Measurements from ENCODE around the gene BEGAIN. TPM values are rescaled to one million over a fixed set of nuclear protein-coding genes. Genes with fewer than 3 reads are reported as not detected.

The BEGAIN gene
- total and polyA plus RNA-seq, 2 donors from 2014 or later = 0.52 to 1.4 TPM

GRCh38 chr14:100620255-100621100, 33.3 kb upstream of the BEGAIN start:
- Histone ChIP-seq H3K9ac (ENCODE audit: low read length in 3 of 3) (no peak overlapping the region), H3K36me3 (ENCODE audit: control insufficient read depth in 2 of 3, insufficient read depth in 3 of 3, low read length in 3 of 3) (no peaks in the 10 kb centered on the region), H3K9me3 (ENCODE audit: control insufficient read depth in 2 of 3, insufficient read depth in 1 of 3, low read length in 3 of 3) (no peaks in the 10 kb centered on the region), H3K27me3 (ENCODE audit: control insufficient read depth, insufficient read depth, low read length) (no peaks in the 10 kb centered on the region), H3K4me1 (ENCODE audit: control insufficient read depth in 2 of 3, insufficient read depth in 2 of 3, low read depth in 1 of 3, low read length in 3 of 3) (peaks cover 0 to 8% (median 4%) of the 10 kb centered on the region in 3 donors), H3K4me3 (ENCODE audit: low read length in 3 of 3) (no peak overlapping the region), H3K27ac (ENCODE audit: low read depth in 2 of 2, low read length in 2 of 2) (no peak overlapping the region)
- TF ChIP-seq, protein P1, sequence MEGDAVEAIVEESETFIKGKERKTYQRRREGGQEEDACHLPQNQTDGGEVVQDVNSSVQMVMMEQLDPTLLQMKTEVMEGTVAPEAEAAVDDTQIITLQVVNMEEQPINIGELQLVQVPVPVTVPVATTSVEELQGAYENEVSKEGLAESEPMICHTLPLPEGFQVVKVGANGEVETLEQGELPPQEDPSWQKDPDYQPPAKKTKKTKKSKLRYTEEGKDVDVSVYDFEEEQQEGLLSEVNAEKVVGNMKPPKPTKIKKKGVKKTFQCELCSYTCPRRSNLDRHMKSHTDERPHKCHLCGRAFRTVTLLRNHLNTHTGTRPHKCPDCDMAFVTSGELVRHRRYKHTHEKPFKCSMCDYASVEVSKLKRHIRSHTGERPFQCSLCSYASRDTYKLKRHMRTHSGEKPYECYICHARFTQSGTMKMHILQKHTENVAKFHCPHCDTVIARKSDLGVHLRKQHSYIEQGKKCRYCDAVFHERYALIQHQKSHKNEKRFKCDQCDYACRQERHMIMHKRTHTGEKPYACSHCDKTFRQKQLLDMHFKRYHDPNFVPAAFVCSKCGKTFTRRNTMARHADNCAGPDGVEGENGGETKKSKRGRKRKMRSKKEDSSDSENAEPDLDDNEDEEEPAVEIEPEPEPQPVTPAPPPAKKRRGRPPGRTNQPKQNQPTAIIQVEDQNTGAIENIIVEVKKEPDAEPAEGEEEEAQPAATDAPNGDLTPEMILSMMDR (IDR thresholded peaks at IDR 0.05; ENCODE audit: borderline replicate concordance, extremely low read depth, insufficient read depth) = no peak
- DNase-seq = peak in 2 of 5 donors; percentile 22 to 35
- intact Hi-C loops (cut with DNase I) = no loop called here
- no peak for FAIRE-seq

DNA sequence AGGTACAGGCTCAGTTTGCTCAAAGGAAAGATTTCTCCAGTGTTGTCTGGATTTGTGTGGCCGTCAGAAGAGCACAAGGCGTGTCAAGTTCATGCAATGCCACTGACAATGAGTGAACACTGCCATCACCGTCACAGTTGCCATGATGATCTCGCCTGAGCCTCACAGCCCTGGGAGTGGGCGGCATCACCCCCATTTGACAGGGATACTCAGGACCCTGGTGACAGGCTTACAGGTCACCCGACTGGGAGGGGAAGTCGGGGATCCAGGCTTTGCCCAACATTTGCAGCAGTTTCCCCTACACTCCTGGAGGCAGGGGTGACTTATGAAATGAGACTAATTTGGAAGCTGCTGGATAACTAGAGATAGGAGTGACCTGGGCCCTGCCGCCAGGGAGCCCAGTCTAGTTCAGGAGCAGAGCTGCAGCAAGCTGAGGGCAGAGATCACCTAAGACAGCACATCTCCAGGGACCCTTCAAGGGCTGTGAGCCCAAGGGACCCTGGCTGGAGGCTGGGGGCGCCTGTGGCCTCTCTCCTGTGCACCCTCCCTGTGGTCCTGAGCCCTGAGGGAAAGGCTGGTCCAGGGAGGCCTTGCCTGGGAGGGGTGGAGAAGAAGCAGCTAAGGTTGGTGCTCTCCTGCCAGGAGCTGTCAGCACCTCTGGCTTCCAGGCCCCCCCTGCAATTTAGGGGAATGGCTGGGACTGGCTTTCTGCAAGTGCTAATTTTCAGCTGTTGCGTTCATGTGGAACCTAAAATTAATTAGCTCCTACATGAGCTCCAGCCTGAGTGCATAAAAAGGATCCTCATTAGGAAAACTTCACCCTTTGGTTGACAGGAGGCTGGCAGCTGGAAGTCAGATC, 32.4 kb upstream of the BEGAIN start:
- Histone ChIP-seq H3K4me3 (ENCODE audit: low read length in 3 of 3) (no peak overlapping the region), H3K9ac (ENCODE audit: low read length in 3 of 3) (no peak overlapping the region), H3K4me1 (ENCODE audit: control insufficient read depth in 2 of 3, insufficient read depth in 2 of 3, low read depth in 1 of 3, low read length in 3 of 3) (peaks cover 0 to 8% (median 4%) of the 10 kb centered on the region in 3 donors), H3K27me3 (ENCODE audit: control insufficient read depth, insufficient read depth, low read length) (no peaks in the 10 kb centered on the region), H3K36me3 (ENCODE audit: control insufficient read depth in 2 of 3, insufficient read depth in 3 of 3, low read length in 3 of 3) (no peaks in the 10 kb centered on the region), H3K27ac (ENCODE audit: low read depth in 2 of 2, low read length in 2 of 2) (no peak overlapping the region), H3K9me3 (ENCODE audit: control insufficient read depth in 2 of 3, insufficient read depth in 1 of 3, low read length in 3 of 3) (peaks cover 0 to 2% (median 0%) of the 10 kb centered on the region in 3 donors)
- DNase-seq = peak in 2 of 5 donors; percentile 23 to 41
- intact Hi-C loops (cut with DNase I) = no loop called here
- TF ChIP-seq, protein P1 (IDR thresholded peaks at IDR 0.05; ENCODE audit: borderline replicate concordance, extremely low read depth, insufficient read depth) = no peak
- FAIRE-seq = no peak

- peaks cover 0 to 8% (median 4%) of the 10 kb centered on the region in 3 donors for H3K4me1 ChIP-seq (ENCODE audit: control insufficient read depth in 2 of 3, insufficient read depth in 2 of 3, low read depth in 1 of 3, low read length in 3 of 3)
- H3K4me3 ChIP-seq (ENCODE audit: low read length in 3 of 3) = no peak overlapping the region
- peaks cover 0 to 2% (median 0%) of the 10 kb centered on the region in 3 donors for H3K9me3 ChIP-seq (ENCODE audit: control insufficient read depth in 2 of 3, insufficient read depth in 1 of 3, low read length in 3 of 3)
- H3K36me3 ChIP-seq (ENCODE audit: control insufficient read depth in 2 of 3, insufficient read depth in 3 of 3, low read length in 3 of 3) = no peaks in the 10 kb centered on the region
- peak in 1 of 5 donors; percentile 4 for DNase-seq
- FAIRE-seq = no peak
- intact Hi-C loops (cut with DNase I) = no loop called here
- TF ChIP-seq, protein P1 (IDR thresholded peaks at IDR 0.05; ENCODE audit: borderline replicate concordance, extremely low read depth, insufficient read depth) = no peak
- H3K9ac ChIP-seq (ENCODE audit: low read length in 3 of 3) = no peak overlapping the region
- H3K27ac ChIP-seq (ENCODE audit: low read depth in 2 of 2, low read length in 2 of 2) = no peak overlapping the region
- H3K27me3 ChIP-seq (ENCODE audit: control insufficient read depth, insufficient read depth, low read length) = no peaks in the 10 kb centered on the region
Observed at GRCh38 chr14:100618763-100619320, 31.6 kb upstream of the BEGAIN start.

Data from kidney (tissue), 14 donors.